GM18520 (cell line): ENCODE data around the gene GPLD1.

ENCODE experiments used
- ATAC-seq: cut with Tn5 transposase; IDR thresholded peaks from one replicate; pipeline ENCODE4 v1.9.1; 2021; ENCODE audit not compliant: unreplicated experiment

Gene GPLD1

DNA sequence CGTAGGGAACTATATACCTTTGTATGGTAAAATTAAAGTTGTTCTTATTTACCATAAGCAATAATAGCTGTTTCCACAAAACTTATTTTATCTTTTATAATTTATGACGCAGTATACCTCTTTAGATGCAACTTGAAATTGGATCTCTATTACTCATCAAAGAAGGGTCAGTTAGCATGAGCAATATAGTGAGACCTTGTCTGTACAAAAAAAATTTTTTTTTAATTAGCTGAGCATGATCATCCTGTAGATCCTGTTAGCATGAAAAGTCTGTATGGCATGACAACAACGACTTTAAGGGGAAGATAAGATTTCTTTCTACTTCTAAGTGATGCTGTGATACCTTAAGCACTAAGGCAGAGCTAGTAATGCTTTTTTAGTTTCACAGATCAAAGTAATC is 11.3 kb upstream of the GPLD1 start:
- no peak for ATAC-seq

DNA sequence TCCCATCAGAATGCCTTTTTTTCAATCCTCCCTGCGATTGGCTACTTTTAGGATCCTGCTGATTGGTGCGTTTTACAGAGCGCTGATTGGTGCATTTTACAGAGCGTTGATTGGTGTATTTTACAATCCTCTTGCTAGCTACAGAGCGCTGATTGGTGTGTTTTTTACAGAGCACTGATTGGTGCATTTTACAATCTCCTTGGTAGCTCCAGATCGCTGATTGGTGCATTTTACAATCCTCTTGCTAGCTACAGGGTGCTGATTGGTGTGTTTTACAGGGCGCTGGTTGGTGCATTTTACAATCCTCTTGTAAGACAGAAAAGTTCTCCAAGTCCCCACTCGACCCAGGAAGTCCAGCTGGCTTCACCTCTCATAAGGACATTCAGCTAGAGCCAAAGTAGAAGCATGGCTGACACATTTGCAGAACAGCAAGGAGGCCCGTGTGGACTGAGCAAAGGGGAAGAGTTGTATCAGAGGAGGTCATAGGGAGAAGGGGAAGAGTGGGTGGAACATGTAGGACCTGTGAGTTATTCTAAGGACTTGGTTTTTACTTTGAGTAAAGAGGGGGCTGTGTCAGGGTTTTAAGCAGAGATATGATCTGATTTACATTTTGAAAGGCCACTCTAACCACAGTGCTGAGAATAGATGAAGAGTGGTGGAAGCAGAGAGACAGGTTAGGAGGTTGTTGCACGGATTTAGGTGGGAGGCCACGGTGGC is 8.0 kb upstream of the GPLD1 start:
- ATAC-seq, result no peak

- peak; percentile 65 for ATAC-seq
Measured at GRCh38 chr6:24494821-24495795, 5.7 kb upstream of the GPLD1 start, which contains the start of gene ALDH5A1. TSS of gene ALDH5A1 (plus strand) at chr6:24494969. CDS start at chr6:24494997, 28 bp downstream.

DNA sequence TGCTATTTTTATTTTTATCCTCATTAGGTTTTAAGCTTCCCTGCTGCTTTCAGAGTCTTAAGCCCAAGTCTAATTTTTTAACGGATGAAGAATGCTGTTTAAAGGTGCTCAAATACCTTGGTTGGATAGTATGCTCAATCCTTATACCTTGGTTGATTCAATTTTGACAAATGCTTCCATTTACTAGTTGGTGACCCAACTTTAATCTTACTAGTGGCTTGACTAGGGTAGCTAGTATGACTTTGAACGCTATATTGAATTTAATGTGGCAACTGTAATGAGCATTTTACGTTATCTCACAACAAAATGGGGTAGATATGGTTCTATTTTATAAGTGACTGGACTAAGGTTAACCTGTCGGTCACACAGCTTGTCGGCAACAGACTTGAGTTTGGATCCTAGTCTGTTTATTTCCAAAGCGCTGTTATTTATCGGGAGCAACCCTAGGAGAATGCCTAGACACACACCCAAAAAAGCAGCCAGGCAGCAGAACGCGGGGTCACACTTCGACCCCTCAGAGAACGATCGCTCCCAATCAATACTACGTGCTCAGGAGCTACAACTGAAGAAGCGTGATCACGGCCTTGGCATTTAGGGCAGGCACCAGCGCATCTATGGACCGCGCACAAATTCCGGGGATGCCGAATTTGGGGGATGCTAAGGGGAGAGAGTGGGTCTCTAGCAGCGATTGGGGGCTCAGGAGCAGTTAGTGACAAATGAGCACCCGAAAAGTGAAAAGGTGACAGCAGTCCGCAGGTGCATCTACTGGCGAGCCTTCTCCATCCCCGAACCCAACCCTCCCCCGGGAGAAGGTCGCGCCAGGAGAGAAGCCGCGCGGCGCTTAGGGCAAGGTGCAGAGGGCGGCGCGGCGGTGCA is 4.8 kb upstream of the GPLD1 start:
- no peak for ATAC-seq

DNA sequence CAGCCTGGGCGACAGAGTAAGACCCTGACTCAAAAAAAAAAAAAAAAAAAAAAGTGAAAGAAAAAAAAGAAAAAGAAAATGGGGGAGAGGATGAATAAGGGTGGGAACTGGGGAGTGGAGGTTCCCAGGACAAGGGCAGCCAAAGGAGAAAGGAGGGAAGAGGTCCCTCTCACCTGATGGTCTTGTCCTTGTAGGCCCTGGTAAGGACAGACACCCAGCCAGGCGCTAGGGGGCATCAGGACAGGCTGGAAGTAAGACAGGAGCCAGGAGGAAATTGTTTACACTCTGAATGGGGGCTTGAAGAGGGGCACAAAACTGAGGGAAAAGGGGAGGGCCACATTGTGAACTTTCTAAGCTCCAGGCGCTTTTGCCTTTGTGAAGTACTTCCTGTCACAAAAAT is 3.1 kb upstream of the GPLD1 start:
- no peak for ATAC-seq

GRCh38 chr6:24490948-24491347 is 1.6 kb upstream of the GPLD1 start:
- ATAC-seq, result no peak

DNA sequence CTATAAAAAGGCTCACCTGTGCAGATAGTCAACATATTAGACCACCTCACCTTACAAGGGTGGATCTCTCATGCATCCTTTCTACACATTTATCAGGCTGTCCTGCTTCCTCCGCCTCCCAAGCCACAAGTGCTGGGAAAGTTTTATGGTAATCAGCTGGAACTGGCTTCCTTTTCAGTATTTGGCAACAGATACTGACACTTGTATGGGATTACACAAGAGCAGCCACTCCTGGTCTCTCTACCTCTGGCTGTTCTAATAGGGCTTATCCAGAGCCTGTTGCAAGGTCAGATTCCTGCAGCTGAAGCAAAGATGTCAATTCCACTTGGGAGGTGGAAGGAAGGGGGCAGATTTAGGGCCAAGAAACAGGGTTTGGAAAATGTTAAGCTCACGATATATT is 503 bp upstream of the GPLD1 start:
- no peak for ATAC-seq

- ATAC-seq, result no peak
Measured at GRCh38 chr6:24486065-24486464, 3.3 kb downstream of the GPLD1 start.

- ATAC-seq, result no peak
Measured at GRCh38 chr6:24484657-24485323, 4.6 kb downstream of the GPLD1 start.

- ATAC-seq, result no peak
Measured at GRCh38 chr6:24481449-24481848, 7.9 kb downstream of the GPLD1 start.

- ATAC-seq, result no peak
Measured at GRCh38 chr6:24480705-24481104, 8.7 kb downstream of the GPLD1 start.

GRCh38 chr6:24478903-24479302 is 10.5 kb downstream of the GPLD1 start:
- no peak for ATAC-seq

DNA sequence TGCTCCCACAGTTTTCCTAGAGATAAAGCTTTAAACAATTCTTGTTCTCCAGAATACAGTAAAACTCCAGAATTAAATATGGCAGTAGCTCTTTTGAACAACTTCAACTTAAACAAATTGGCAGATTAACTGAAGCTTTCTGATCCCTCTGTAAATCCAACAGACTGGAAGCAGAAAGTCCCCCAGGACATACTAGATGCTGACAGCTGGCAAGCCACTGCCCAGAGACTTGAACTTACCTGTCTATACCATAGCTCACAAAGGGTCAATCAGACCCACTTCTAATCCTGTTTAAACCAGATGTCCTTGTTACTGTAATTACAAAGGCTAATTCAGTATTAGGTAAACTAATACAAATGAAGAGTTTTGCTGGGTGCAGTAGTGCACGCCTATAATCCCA is 12.3 kb downstream of the GPLD1 start:
- no peak for ATAC-seq

DNA sequence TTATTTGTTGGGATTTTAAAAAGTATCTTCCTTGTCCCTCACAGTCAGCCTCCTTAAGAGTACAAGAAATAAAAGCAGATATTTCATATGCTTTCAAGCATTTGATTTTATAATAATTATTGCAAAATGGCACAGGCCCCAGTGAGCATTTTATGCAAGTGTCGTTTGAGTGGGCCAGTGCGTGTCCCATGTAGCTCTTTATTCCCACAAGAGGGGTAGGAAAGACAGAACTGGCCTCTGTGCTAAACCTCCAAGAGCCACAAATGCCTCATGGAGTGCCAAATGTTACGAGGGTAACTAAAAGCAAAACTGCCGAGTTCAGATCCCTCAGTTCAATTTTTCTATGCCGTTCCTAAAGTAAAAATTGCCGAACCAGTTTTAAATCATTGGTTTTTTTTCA is 12.7 kb downstream of the GPLD1 start:
- no peak for ATAC-seq

DNA sequence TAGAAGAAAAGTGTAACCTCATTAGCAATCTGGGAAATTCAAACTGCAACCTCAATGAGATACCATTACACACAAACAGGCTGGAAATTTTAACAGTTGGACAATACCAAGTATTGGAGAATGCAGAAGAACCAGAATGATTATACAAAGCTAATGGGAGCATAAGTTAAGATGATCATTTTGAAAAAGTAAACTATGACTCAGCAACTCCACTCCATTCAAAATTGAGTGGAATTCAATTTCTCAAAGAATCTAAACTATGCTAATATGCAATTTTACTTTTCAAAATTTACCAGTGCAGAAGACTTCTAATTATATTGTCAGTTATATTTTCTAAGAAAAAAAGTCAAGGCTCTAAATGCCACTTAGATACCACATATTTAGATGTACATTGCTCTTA is 17.2 kb downstream of the GPLD1 start:
- ATAC-seq, result no peak

DNA sequence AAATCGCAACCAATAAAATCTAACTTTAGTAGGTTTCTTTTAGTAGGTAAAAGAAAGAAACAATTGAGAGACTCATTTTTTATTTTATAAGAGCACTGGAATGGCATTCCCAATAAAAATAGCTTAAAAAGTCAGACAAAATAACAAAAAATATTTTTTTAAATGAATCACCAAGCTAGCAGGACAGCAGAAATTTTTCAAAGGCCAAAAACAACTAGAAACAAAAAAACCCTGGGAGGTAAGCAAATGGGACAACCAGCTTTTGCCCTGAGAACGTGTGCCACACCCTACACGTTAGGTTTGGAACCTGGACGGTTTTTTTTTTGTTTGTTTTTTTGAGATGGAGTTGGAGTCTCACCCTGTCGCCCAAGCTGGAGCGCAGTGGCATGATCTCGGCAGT is 19.6 kb downstream of the GPLD1 start:
- no peak for ATAC-seq

DNA sequence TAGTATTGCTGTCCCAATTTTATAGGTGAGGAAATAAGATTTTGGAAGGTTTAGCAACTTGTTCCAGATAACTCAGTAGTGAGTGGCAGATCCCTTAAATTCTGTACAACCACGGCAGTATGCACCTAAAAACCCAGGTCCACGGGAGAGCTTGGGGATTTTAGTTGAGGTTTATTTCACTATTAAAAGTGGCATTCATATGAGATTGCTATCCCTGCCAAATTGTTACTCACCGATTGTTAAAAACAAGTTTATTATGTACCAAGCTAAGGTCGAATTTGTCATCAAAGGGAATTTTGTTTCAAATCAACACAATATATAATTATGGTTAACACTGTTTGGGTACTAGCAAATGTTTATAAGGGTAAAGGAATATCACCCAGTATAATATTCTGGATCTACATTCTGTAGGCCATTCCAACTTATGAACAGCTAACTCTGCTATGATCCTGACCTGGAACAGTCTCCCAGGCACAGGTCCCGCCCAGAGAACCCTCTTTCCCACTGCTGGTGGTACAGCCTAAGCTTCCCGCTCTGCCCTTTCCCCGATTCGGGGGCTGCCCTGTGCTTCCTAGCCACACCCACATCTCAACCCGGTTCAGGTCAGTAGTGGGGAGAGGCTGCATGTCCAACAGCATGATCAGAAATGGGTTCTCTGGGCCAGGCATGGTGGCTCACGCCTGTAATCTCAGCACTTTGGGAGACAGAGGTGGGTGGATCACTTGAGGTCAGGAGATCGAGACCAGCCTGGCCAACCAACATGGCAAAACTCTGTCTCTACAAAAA is 24.9 kb downstream of the GPLD1 start:
- no peak for ATAC-seq

GRCh38 chr6:24460966-24461365 is 28.4 kb downstream of the GPLD1 start:
- no peak for ATAC-seq

DNA sequence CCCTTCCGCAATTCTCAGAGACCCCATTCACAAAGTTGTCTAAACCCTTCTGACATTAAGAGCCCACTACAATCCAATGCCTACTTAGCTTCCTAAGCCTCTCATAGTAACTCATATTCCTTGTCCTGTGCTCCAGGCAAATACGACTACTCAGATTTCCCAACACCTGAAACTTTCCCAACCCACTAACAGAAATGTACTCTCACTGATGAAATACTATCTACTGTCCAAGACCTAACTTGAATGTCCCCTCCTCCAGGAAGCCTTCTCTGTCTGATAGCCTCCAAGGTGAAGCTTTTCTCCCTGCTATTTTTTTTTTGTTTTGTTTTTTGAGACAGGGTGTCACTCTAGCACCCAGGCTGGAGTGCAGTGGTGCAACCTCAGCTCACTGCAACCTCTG is 30.4 kb downstream of the GPLD1 start:
- no peak for ATAC-seq

- no peak for ATAC-seq
Measured at GRCh38 chr6:24458134-24458533, 31.2 kb downstream of the GPLD1 start.
